Middle frontal gyrus (tissue), 1 donor: ENCODE results near the gene SH3BGRL3.
"Not testable (repeated sequence)": the region's sequence is repeated elsewhere in the genome, so short reads cannot be mapped to it uniquely, and the experiment has no call there.

Experiments
- DNase-seq: peaks from one replicate; pipeline ENCODE4 v3.0.0-alpha.2; 2015; ENCODE audit warnings: low spot score; ENCODE audit errors: extremely low spot score

Gene SH3BGRL3

DNA sequence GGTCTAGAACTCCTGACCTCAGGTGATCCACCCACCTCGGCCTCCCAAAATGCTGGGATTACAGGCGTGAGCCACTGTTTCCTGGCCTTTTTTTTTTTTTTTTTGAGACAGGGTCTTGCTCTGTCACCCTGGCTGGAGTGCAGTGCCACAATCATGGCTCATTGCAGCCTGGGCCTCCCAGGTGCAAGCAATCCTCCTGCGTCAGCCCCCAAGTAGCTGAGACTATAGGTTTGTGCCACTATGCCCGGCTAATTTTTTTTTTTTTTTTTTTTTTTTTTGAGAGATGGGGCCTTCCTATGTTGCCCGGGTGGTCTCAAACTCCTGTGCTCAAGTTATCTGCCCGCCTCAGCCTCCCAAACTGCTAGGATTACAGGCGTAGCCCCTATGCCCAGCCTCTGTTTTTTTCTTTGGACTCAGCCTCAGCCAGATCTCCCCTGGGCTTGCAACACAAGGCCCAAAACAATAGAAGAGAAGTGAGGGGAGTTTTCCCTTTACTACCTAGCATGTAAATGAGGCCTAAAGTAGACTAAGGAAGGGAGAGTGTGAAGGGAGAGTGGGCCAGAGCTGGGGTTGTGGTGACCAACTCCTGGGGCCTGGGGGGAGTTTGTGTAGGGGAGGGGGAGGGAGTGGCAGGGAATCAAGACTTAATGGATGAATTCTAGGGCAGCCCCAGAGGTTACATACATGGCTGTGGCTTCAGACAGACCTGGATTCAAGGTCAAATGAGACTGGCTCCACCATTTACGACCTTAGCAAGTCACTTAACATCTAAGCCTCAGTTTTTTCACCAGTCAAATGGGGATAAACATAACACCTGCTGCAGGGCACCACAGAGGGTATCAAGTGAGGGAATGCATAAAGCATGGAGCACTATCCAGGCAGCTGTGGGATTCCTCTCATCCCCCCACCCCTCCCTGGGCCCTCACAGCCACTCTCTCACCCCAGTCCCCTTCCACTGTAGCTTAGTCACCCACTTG is 36.3 kb downstream of the SH3BGRL3 start:
- DNase-seq: no peak

GRCh38 chr1:26317146-26317545 is 37.3 kb downstream of the SH3BGRL3 start:
- DNase-seq: no peak

GRCh38 chr1:26317612-26318337 is 37.9 kb downstream of the SH3BGRL3 start, which contains the start of gene CD52:
TSS of gene CD52 (plus strand) at chr1:26317958. CDS start at chr1:26318018, 60 bp downstream.
- DNase-seq: no peak

DNA sequence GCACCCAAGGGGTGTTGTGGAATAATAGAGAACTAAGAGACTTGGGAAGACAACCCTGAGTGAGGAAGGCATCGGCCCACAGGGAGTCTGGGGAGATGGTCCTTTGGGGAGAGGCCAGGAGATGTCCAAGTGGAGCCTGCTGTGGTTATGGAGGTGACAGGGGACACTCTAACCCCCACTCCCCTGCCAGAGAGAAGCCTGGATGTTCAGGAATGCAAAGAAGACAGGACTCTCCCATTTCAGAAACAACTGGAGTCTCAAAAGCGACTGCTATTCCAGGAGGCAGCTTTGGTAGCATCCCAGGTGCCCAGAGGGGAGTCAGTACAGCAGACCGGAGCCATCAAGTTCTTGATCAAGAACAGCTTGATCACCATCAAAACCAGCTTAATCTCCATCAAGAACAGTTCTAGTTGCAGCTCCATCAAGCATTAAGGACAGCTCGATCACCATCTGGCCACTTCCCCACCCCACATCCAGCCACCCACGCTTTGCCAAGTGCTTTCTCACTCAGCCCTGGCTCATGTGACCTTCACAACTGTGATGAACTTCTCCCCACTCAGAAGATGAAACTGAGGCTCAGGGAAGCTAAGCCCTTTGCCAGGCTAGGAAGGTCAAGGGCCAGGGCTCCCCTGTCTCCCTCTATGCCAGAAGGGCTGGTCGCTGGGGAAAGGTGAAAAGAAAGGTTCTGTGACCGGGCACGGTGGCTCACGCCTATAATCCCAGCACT is 38.6 kb downstream of the SH3BGRL3 start:
- DNase-seq: no peak

- DNase-seq: no peak
These were observed 41.0 kb downstream of the SH3BGRL3 start for GRCh38 chr1:26320896-26321295.

GRCh38 chr1:26321315-26322041 is 41.6 kb downstream of the SH3BGRL3 start:
- DNase-seq: peak; percentile 90

DNA sequence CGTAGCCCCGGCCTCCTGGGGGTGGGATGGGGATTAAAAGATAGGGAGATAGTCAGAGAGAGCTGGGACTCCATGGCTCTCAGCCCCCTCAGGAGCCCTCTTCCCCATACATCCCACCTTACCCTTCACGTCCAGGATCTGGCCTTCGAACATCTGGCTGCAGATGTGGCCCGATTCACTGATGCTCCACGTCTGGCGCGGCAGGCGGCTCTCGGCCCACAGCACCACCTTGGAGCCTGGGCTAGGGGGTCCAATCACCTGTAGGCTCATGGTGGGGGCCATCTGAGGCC is 42.1 kb downstream of the SH3BGRL3 start:
- no peak for DNase-seq

GRCh38 chr1:26323382-26323781 is 43.5 kb downstream of the SH3BGRL3 start:
- no peak for DNase-seq

- DNase-seq: no peak
These were observed 44.7 kb downstream of the SH3BGRL3 start for GRCh38 chr1:26324550-26324949.

DNA sequence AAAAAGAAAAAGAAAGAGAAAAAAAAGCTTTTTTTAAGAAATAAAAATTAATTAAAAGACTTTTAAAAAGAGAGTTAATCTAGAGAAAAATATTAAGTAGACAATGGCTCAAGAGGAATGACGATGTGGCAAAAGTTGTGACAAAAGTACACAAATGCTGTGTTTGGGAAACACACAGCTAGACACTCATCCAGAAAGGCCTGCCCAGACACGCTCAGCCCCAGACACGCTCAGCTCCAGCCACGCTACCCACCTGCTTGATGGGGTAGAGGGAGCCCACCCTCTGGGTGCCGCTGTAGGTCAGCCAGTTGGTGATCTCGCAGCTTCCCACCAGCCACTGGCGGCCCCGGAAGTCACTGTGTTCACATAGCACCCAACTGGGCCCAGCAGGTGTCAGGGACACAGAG is 48.1 kb downstream of the SH3BGRL3 start:
- no peak for DNase-seq

GRCh38 chr1:26328597-26328996 is 48.7 kb downstream of the SH3BGRL3 start:
- no peak for DNase-seq

GRCh38 chr1:26329380-26329779 is 49.5 kb downstream of the SH3BGRL3 start:
- not testable (repeated sequence) for DNase-seq

GRCh38 chr1:26330276-26330675 is 50.4 kb downstream of the SH3BGRL3 start:
- no peak for DNase-seq
